ENCODE data around the gene ADAMTSL3. TPM values are rescaled to one million over a fixed set of nuclear protein-coding genes. Genes with fewer than 3 reads are reported as not detected.

ADAMTSL3 gene
- total RNA-seq, 2 donors from 2014 or later = 0.79 to 3.4 TPM

DNA sequence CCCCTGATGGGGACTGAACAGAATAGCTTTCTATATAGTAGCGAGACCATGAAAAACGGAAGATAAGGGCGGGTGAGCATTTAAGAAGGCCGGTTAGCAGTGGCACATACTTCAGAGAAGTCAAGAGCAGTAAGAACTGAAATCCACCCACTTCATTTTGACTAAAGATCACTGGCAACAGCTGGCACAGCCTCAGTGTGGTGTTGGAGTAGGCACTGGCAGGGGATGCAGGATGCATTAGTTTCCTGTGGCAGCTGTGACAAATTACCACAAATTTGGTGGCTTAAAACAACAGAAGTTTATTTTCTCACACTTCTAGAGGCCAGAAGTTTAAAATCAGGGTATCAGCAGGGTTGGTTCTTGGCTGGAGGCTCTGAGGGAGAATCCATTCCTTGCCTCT is 176.5 kb downstream of the ADAMTSL3 start:
- Histone ChIP-seq H3K4me3 (ENCODE audit: low read length) (no peak overlapping the region), H3K27ac (ENCODE audit: low read depth, low read length) (no peak overlapping the region), H3K4me1 (ENCODE audit: control insufficient read depth, insufficient read depth, low read length) (peaks cover 2% of the 10 kb centered on the region), H3K36me3 (ENCODE audit: control insufficient read depth, insufficient read depth, low read length) (no peaks in the 10 kb centered on the region), H3K27me3 (ENCODE audit: control insufficient read depth, insufficient read depth, low read length, poor library complexity, severe bottlenecking) (no peaks in the 10 kb centered on the region), H3K9ac (ENCODE audit: extremely low read depth, low read length, poor library complexity, severe bottlenecking) (no peak overlapping the region), H3K9me3 (ENCODE audit: control insufficient read depth, low read length) (no peaks in the 10 kb centered on the region)
- no peak for DNase-seq
- Mint-ChIP-seq H3K27me3 (ENCODE audit: insufficient read depth) (peaks cover 2% of the 10 kb centered on the region), H3K27ac (no peak overlapping the region), H3K36me3 (ENCODE audit: low read depth) (no peaks in the 10 kb centered on the region), H3K4me1 (peaks cover 5% of the 10 kb centered on the region), H3K9me3 (peaks cover 8% of the 10 kb centered on the region), H3K4me3 (no peak overlapping the region)
- WGBS, 2 experiments (ENCODE audit: insufficient coverage in 1 of 2, insufficient read length in 1 of 2) = 50 to 72% methylated on average over 2 to 4 of the region's 4 CpGs
- TF ChIP-seq, protein P1, sequence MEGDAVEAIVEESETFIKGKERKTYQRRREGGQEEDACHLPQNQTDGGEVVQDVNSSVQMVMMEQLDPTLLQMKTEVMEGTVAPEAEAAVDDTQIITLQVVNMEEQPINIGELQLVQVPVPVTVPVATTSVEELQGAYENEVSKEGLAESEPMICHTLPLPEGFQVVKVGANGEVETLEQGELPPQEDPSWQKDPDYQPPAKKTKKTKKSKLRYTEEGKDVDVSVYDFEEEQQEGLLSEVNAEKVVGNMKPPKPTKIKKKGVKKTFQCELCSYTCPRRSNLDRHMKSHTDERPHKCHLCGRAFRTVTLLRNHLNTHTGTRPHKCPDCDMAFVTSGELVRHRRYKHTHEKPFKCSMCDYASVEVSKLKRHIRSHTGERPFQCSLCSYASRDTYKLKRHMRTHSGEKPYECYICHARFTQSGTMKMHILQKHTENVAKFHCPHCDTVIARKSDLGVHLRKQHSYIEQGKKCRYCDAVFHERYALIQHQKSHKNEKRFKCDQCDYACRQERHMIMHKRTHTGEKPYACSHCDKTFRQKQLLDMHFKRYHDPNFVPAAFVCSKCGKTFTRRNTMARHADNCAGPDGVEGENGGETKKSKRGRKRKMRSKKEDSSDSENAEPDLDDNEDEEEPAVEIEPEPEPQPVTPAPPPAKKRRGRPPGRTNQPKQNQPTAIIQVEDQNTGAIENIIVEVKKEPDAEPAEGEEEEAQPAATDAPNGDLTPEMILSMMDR (conservative IDR thresholded peaks at IDR 0.05) = no peak

DNA sequence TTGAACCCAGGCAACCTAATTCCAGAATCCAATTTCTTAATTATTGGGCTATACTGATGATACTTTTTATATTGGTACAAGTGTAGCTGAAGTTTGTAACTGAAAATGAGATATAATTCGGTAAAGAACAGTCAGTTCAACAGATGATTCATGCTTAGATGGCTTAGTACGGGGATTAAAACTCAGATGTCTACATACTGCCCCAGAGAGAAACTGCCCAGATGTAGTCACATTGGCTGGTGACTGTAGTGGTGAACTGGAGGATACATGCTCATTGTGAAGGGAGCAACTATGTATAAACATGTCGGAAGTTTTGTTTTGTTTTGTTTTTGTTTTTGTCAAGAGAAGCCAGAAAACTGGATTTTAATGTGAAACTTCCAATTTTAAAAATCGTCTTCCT is 179.6 kb downstream of the ADAMTSL3 start:
- TF ChIP-seq, protein P1 (conservative IDR thresholded peaks at IDR 0.05) = no peak

DNA sequence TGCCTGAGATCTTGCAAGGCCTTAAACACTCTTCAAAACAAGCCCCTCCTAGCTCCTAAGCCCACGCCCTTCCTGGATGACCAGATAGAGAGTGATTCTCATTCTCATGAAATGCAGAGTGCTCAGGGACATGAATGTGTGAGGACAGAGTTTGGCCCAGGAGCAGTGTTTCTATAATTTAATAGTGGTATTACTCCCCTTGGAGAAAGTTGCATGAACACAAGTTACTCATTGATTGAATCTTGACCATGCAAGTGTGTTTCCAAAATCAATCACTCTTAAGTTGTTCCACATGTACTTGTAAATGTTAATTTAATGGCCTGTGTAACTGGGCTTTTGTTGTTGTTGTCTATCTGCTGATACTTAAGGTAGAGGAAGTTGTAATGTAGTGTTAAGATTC is 181.6 kb downstream of the ADAMTSL3 start:
- 83 to 91% methylated on average over 1 of the region's 1 CpG for WGBS, 2 experiments (ENCODE audit: insufficient coverage in 1 of 2, insufficient read length in 1 of 2)
- Mint-ChIP-seq H3K27me3 (ENCODE audit: insufficient read depth) (no peaks in the 10 kb centered on the region), H3K9me3 (no peaks in the 10 kb centered on the region), H3K36me3 (ENCODE audit: low read depth) (no peaks in the 10 kb centered on the region), H3K4me3 (no peak overlapping the region), H3K4me1 (peaks cover 5% of the 10 kb centered on the region), H3K27ac (no peak overlapping the region)
- no peak for DNase-seq
- Histone ChIP-seq H3K36me3 (ENCODE audit: control insufficient read depth, insufficient read depth, low read length) (no peaks in the 10 kb centered on the region), H3K4me1 (ENCODE audit: control insufficient read depth, insufficient read depth, low read length) (peaks cover 2% of the 10 kb centered on the region), H3K27me3 (ENCODE audit: control insufficient read depth, insufficient read depth, low read length, poor library complexity, severe bottlenecking) (no peaks in the 10 kb centered on the region), H3K27ac (ENCODE audit: low read depth, low read length) (no peak overlapping the region), H3K9me3 (ENCODE audit: control insufficient read depth, low read length) (no peaks in the 10 kb centered on the region), H3K9ac (ENCODE audit: extremely low read depth, low read length, poor library complexity, severe bottlenecking) (no peak overlapping the region), H3K4me3 (ENCODE audit: low read length) (no peak overlapping the region)
- TF ChIP-seq, protein P1 (conservative IDR thresholded peaks at IDR 0.05) = no peak

More for the DNA sequence above, 179.6 kb downstream of the ADAMTSL3 start:
- no peaks in the 10 kb centered on the region for H3K9me3 Mint-ChIP-seq
- peaks cover 5% of the 10 kb centered on the region for H3K4me1 Mint-ChIP-seq
- peaks cover 2% of the 10 kb centered on the region for H3K4me1 ChIP-seq (ENCODE audit: control insufficient read depth, insufficient read depth, low read length)
- no peak overlapping the region for H3K27ac ChIP-seq (ENCODE audit: low read depth, low read length)
- WGBS, 2 experiments (ENCODE audit: insufficient coverage in 1 of 2, insufficient read length in 1 of 2) = 86 to 88% methylated on average over 3 to 4 of the region's 4 CpGs
- peaks cover 2% of the 10 kb centered on the region for H3K27me3 Mint-ChIP-seq (ENCODE audit: insufficient read depth)
- no peak overlapping the region for H3K4me3 Mint-ChIP-seq
- no peaks in the 10 kb centered on the region for H3K27me3 ChIP-seq (ENCODE audit: control insufficient read depth, insufficient read depth, low read length, poor library complexity, severe bottlenecking)
- H3K36me3 Mint-ChIP-seq (ENCODE audit: low read depth) = no peaks in the 10 kb centered on the region
- no peak overlapping the region for H3K9ac ChIP-seq (ENCODE audit: extremely low read depth, low read length, poor library complexity, severe bottlenecking)
- no peaks in the 10 kb centered on the region for H3K36me3 ChIP-seq (ENCODE audit: control insufficient read depth, insufficient read depth, low read length)
- H3K27ac Mint-ChIP-seq = no peak overlapping the region
- no peak overlapping the region for H3K4me3 ChIP-seq (ENCODE audit: low read length)
- no peaks in the 10 kb centered on the region for H3K9me3 ChIP-seq (ENCODE audit: control insufficient read depth, low read length)
- no peak for DNase-seq
